ENCODE measurements around the gene HES5. TPM values are rescaled to one million over a fixed set of nuclear protein-coding genes. Genes with fewer than 3 reads are reported as not detected.
A peak's percentile ranks its signal among the peaks of the same experiment; 100 is the strongest.

HES5 gene
- polyA plus RNA-seq, 3 donors = not detected

- Histone ChIP-seq H3K79me2 (ENCODE audit: insufficient read depth, low read length) (no peaks in the 10 kb centered on the region), H2AFZ (ENCODE audit: insufficient read depth, low read depth, low read length, poor library complexity, severe bottlenecking) (no peak overlapping the region), H3K27ac (ENCODE audit: low read depth in 1 of 2, low read length in 2 of 2) (no peak overlapping the region), H3K4me3 (replicated peaks in 1 of 3; ENCODE audit: low read depth in 2 of 3, low read length in 3 of 3) (no peak overlapping the region), H3K9me3 (replicated peaks in 1 of 2; ENCODE audit: control insufficient read depth in 1 of 2, insufficient read depth in 1 of 2, low read length in 2 of 2) (no peaks in the 10 kb centered on the region), H3K9ac (ENCODE audit: insufficient read depth, low read length, poor library complexity, severe bottlenecking) (no peak overlapping the region), H3K4me2 (replicated peaks; ENCODE audit: extremely low read depth, low read length, poor library complexity, severe bottlenecking) (no peak overlapping the region), H4K20me1 (ENCODE audit: insufficient read depth, low read length) (no peaks in the 10 kb centered on the region), H3K27me3 (ENCODE audit: control insufficient read depth in 2 of 2, insufficient read depth in 2 of 2, low read length in 2 of 2) (no peaks in the 10 kb centered on the region), H3K36me3 (replicated peaks in 1 of 2; ENCODE audit: control insufficient read depth in 1 of 2, insufficient read depth in 2 of 2, low read length in 2 of 2) (no peaks in the 10 kb centered on the region), H3K4me1 (ENCODE audit: control insufficient read depth in 1 of 2, insufficient read depth in 2 of 2, low read length in 2 of 2) (peaks cover 10 to 11% of the 10 kb centered on the region in 2 donors)
- Mint-ChIP-seq H3K36me3 (no peaks in the 10 kb centered on the region), H3K4me3 (no peak overlapping the region), H3K27ac (no peak overlapping the region), H3K9me3 (no peaks in the 10 kb centered on the region), H3K27me3 (ENCODE audit: low read depth in 3 of 3) (peaks cover 0 to 5% (median 4%) of the 10 kb centered on the region in 3 donors), H3K4me1 (peaks cover 8% of the 10 kb centered on the region)
- DNase-seq = no peak
- 90% methylated on average over 13 of the region's 19 CpGs for WGBS (ENCODE audit: insufficient coverage)
- TF ChIP-seq CTCF (IDR thresholded peaks at IDR 0.05) = no peak
- intact Hi-C loops (cut with micrococcal nuclease) = no loop called here
Measured at GRCh38 chr1:2498648-2499047, 31.4 kb downstream of the HES5 start.

- Histone ChIP-seq H3K4me3 (replicated peaks in 1 of 3; ENCODE audit: low read depth in 2 of 3, low read length in 3 of 3) (no peak overlapping the region), H4K20me1 (ENCODE audit: insufficient read depth, low read length) (no peaks in the 10 kb centered on the region), H3K79me2 (ENCODE audit: insufficient read depth, low read length) (no peaks in the 10 kb centered on the region), H3K9ac (ENCODE audit: insufficient read depth, low read length, poor library complexity, severe bottlenecking) (no peak overlapping the region), H2AFZ (ENCODE audit: insufficient read depth, low read depth, low read length, poor library complexity, severe bottlenecking) (no peak overlapping the region), H3K27ac (ENCODE audit: low read depth in 1 of 2, low read length in 2 of 2) (no peak overlapping the region), H3K9me3 (replicated peaks in 1 of 2; ENCODE audit: control insufficient read depth in 1 of 2, insufficient read depth in 1 of 2, low read length in 2 of 2) (no peaks in the 10 kb centered on the region), H3K4me1 (ENCODE audit: control insufficient read depth in 1 of 2, insufficient read depth in 2 of 2, low read length in 2 of 2) (peaks cover 10 to 11% of the 10 kb centered on the region in 2 donors), H3K27me3 (ENCODE audit: control insufficient read depth in 2 of 2, insufficient read depth in 2 of 2, low read length in 2 of 2) (no peaks in the 10 kb centered on the region), H3K4me2 (replicated peaks; ENCODE audit: extremely low read depth, low read length, poor library complexity, severe bottlenecking) (no peak overlapping the region), H3K36me3 (replicated peaks in 1 of 2; ENCODE audit: control insufficient read depth in 1 of 2, insufficient read depth in 2 of 2, low read length in 2 of 2) (no peaks in the 10 kb centered on the region)
- no peak overlapping the region for H3K4me3 Mint-ChIP-seq
- no peak for TF ChIP-seq CTCF (IDR thresholded peaks at IDR 0.05)
- WGBS (ENCODE audit: insufficient coverage) = 49% methylated on average over 3 of the region's 4 CpGs
- peaks cover 8% of the 10 kb centered on the region for H3K4me1 Mint-ChIP-seq
- H3K27me3 Mint-ChIP-seq (ENCODE audit: low read depth in 3 of 3) = peaks cover 1 to 4% (median 2%) of the 10 kb centered on the region in 3 donors
- peak overlapping the region in 3 of 7 donors; percentile 18 to 83 (median 45) for H3K27ac Mint-ChIP-seq
- no peaks in the 10 kb centered on the region for H3K9me3 Mint-ChIP-seq
- intact Hi-C loops (cut with micrococcal nuclease) = no loop called here
- no peak for DNase-seq
- no peaks in the 10 kb centered on the region for H3K36me3 Mint-ChIP-seq
Measured at GRCh38 chr1:2497891-2498290, 32.2 kb downstream of the HES5 start.
